Liver (tissue), 3 donors: ENCODE results near the gene PATJ.

Source experiments
- ATF3 ChIP-seq: IDR thresholded peaks from 2 replicates; pipeline ENCODE4 v1.6.1; 2016; ENCODE audit warnings: antibody characterized with exemption
- CTCF ChIP-seq: fragments of 150-350 bp; IDR thresholded peaks from 2 replicates; pipeline ENCODE4 v1.5.1; 2017; ENCODE audit warnings: improper control_type of control experiment, low read depth, low read length; ENCODE audit not compliant: missing input control
- EGR1 ChIP-seq, 2 donors: IDR thresholded peaks; 2 replicates each; pipeline ENCODE4 v1.6.1; 2016 to 2018; ENCODE audit warnings: antibody characterized with exemption in 2 of 2, low read depth in 2 of 2
- JUND ChIP-seq, 2 donors: IDR thresholded peaks; 2 replicates each; pipeline ENCODE4 v1.6.1; 2016; ENCODE audit warnings: antibody characterized with exemption in 2 of 2
- MAX ChIP-seq: IDR thresholded peaks from 2 replicates; pipeline ENCODE4 v1.6.1; 2016; ENCODE audit warnings: antibody characterized with exemption
- NR2F2 ChIP-seq: IDR thresholded peaks from 2 replicates; pipeline ENCODE4 v1.6.1; 2016; ENCODE audit warnings: antibody characterized with exemption
- RAD21 ChIP-seq, 2 donors: IDR thresholded peaks; 2 replicates each; pipeline ENCODE4 v1.6.1; 2016; ENCODE audit warnings: antibody characterized with exemption in 2 of 2, mild to moderate bottlenecking in 2 of 2
- REST ChIP-seq: IDR thresholded peaks from 2 replicates; pipeline ENCODE4 v1.6.1; 2016; ENCODE audit warnings: antibody characterized with exemption, mild to moderate bottlenecking
- SP1 ChIP-seq: IDR thresholded peaks from 2 replicates; pipeline ENCODE4 v1.6.1; 2018; ENCODE audit warnings: antibody characterized with exemption, mild to moderate bottlenecking
- YY1 ChIP-seq: IDR thresholded peaks from 2 replicates; pipeline ENCODE4 v1.6.1; 2016; ENCODE audit warnings: antibody characterized with exemption, mild to moderate bottlenecking
- donor health status: healthy.
- donor health status: healthy.

GRCh38 chr1:61978796-61979195 is 236.5 kb downstream of the PATJ start:
- TF ChIP-seq CTCF (no peak), ATF3 (no peak), YY1 (no peak), MAX (no peak), REST (no peak), EGR1 (IDR thresholded peaks at IDR 0.05; ENCODE audit: low read depth in 2 of 2) (no peak), JUND (IDR thresholded peaks at IDR 0.05) (no peak), NR2F2 (no peak), RAD21 (IDR thresholded peaks at IDR 0.05) (no peak), SP1 (no peak)
